ENCODE results near the gene AOPEP.

Gene AOPEP

GRCh38 chr9:94717761-94718160 lies 8.7 kb upstream of the AOPEP start:
- no peak for DNase-seq

- no peak for DNase-seq
These were observed 7.6 kb upstream of the AOPEP start for GRCh38 chr9:94718936-94719335.

GRCh38 chr9:94719878-94720277 lies 6.6 kb upstream of the AOPEP start:
- DNase-seq, result no peak

GRCh38 chr9:94720846-94721549 lies 5.5 kb upstream of the AOPEP start:
- no peak for DNase-seq

GRCh38 chr9:94721754-94722153 lies 4.7 kb upstream of the AOPEP start:
- DNase-seq, result no peak

- no peak for DNase-seq
These were observed 1.2 kb upstream of the AOPEP start for GRCh38 chr9:94725293-94725692.

- no peak for DNase-seq
These were observed 2.2 kb downstream of the AOPEP start for GRCh38 chr9:94728719-94729118.

- no peak for DNase-seq
These were observed 2.7 kb downstream of the AOPEP start for GRCh38 chr9:94729199-94729598.

- no peak for DNase-seq
These were observed 7.7 kb downstream of the AOPEP start for GRCh38 chr9:94734054-94734754.

GRCh38 chr9:94736759-94737158 lies 10.3 kb downstream of the AOPEP start:
- DNase-seq, result no peak

- DNase-seq, result no peak
These were observed 13.8 kb downstream of the AOPEP start for GRCh38 chr9:94740145-94740840.

- DNase-seq, result no peak
These were observed 15.4 kb downstream of the AOPEP start for GRCh38 chr9:94741866-94742265.

- no peak for DNase-seq
These were observed 16.8 kb downstream of the AOPEP start for GRCh38 chr9:94743035-94743954.

GRCh38 chr9:94745806-94746540 lies 19.5 kb downstream of the AOPEP start:
- no peak for DNase-seq

GRCh38 chr9:94746541-94747370 lies 20.3 kb downstream of the AOPEP start:
- DNase-seq, result no peak

- no peak for DNase-seq
These were observed 28.5 kb downstream of the AOPEP start for GRCh38 chr9:94754976-94755475.

- DNase-seq, result no peak
These were observed 30.7 kb downstream of the AOPEP start for GRCh38 chr9:94757158-94757557.

- no peak for DNase-seq
These were observed 31.5 kb downstream of the AOPEP start for GRCh38 chr9:94758031-94758430.

GRCh38 chr9:94758880-94759279 lies 32.4 kb downstream of the AOPEP start:
- no peak for DNase-seq

- DNase-seq, result no peak
These were observed 33.5 kb downstream of the AOPEP start for GRCh38 chr9:94760010-94760409.

GRCh38 chr9:94760660-94761059 lies 34.2 kb downstream of the AOPEP start:
- DNase-seq, result no peak
